RPMI7951 (cell line): ENCODE data around the gene BPNT1. TPM values are rescaled to one million over a fixed set of nuclear protein-coding genes. Genes with fewer than 3 reads are reported as not detected.
"Not testable (repeated sequence)": the region's sequence is repeated elsewhere in the genome, so short reads cannot be mapped to it uniquely, and the experiment has no call there.

Experiments
- DNase-seq: peaks from one replicate; pipeline ENCODE4 v3.0.0-alpha.2; 2012; ENCODE audit warnings: low read depth
- total RNA-seq: library from RNA; depleted of rRNA; stranded (reverse); fragments of >200 nt; shearing (Covaris generic); gene quantifications from 2 replicates; pipeline ENCODE4 v1.2.3, GENCODE V29; 2014

Gene BPNT1
- total RNA-seq, 1 experiment from 2014 or later, result 19.3 TPM

DNA sequence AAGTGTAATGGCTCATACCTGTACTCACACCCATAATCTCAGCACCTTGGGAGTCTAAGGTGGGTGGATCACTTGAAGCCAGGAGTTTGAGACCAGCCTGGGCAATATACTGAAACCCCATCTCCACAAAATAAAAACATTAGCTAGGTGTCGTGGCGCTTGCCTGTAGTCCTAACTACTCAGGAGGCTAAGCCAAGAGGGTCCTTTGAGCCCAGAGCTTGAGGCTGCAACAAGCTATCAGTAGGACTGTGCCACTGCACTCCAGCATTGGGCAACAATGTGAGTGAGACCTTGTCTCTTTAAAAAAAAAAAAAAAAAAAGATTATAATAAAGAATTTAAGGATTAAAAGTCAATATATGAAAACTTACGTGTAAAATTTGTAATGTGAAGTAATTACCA lies 11.7 kb downstream of the BPNT1 start:
- DNase-seq, result no peak

DNA sequence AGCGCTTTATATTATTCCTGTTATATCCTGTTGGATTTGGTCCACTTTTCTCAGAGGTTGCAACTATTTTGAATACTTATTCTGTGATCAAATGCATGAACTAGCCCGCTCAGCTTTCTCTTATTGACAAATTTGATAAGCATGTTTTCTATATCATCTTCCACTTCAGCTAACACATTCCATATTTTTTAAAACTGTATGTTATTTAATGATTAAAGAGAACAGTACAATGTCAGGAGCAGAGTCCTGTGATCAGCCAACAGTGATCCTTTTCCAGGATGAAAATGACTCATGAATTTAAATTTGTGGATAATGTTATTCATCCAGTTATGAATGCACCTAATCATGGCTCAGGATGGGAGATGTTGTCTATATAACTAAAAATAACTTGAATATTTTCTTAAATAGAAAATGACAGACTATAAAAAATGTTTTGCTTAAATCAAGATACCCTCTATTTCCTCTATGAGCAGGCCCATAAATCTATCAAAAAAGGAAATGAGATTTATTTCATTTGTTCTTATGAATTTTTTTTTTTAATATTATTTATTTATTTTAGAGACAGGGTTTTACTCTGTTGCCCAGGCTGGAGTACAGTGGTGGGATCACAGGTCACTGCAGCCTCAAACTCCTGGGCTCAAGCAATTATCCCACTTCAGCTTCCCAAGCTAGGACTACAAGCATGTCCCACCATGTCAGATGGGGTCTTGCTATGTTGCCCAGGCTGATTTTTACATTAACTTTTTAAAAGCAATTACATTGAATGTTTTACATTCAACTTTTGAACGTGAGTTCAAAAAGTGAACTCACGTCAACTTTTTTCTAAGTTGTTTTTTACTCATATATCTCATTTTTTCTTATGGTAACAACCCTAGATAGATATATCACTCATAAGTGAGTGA lies 12.5 kb downstream of the BPNT1 start:
- no peak for DNase-seq

DNA sequence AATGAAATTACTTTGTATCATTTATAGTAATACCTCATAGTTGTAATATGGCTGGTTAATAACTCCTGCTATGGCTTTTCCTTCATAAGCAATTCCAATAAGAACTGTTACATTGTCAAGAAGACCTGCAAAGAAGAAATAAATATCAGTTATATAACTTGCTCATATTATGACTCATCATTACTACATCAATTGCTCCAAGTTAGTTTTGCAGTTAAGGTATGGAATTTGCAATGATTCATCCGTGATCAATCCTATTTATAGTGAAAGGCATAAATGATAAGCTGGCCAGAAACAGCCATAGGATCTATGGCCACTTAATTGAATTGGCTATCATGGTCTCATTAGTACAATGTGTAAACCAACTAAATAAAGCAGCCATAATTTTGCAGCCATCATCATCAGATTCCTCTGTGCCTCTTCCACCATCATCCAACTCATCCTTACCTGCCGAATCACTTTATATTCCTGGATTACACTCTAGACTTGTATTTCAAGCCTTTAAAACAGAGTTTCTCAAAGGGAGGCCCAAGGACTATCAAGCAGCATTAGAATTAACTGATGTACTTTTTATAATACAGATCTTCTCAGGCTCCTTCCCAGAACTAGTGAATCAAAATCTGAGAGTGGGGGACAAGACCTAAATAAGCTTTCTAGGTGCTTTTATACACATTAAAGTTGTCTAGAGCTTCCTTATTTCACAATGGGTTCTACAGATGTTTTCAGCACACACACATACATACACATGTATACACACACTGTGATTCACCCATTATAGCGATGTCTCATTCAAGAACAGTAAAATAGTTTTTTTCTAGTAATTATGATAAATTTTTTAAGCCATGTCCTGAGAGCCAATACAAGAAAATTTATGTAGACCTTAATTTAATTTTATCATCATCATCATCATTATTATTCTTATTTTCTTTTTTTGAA lies 22.1 kb downstream of the BPNT1 start:
- DNase-seq, result no peak

DNA sequence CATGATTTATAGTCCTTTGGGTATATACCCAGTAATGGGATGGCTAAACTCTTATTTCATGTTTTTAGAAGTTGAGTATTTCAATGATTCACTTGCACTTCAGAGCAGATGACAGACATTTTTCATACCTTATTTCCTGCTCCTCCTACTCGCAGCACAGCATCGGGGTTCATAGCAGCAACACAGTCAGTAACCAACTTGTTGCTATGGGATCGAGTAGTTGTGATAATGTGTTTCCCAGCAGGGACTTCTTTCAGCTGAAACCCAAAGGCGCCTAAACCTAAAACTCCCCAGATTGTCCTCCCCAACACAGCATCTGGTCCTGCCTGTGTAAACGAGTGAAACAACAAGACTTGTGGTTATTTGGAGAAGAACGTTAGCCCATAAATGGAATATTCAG lies 27.0 kb downstream of the BPNT1 start:
- no peak for DNase-seq

DNA sequence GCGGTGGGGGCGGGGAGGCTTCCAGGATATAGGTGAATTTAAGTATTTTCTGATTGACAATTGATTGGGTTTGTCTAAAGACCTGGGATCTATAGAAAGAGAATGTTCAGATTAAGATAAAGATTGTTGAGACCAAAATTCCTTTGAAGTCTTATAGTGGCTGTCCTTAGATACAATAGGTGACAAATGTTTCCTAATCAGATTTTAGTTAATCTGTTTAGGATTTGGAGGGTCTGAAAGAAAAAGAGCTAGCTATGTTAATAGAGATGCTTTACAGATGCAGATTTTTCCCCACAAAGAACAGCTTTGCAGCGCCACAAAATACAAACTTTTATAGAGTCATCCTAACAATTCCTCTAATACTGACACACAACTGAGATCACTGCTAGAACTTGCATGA lies 28.7 kb downstream of the BPNT1 start:
- DNase-seq, result no peak

DNA sequence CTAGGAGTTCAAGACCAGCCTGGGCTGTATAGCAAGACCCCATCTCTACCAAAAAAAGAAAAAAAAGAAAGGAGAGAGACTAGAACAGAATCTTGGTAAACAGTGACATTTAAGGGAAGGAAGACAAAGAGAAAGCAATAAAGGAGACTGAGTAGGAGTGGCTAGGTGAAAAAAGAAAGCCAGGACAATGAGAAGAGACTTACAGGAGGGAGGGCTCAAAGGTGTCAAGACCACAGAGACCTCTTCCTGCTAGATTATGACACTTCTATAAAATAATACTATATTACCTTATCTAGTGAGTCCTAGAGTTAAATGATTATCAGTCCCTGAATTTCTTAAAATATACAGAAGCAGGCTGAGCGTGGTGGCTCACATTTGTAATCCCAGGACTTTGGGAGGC lies 33.2 kb downstream of the BPNT1 start:
- DNase-seq, result no peak

DNA sequence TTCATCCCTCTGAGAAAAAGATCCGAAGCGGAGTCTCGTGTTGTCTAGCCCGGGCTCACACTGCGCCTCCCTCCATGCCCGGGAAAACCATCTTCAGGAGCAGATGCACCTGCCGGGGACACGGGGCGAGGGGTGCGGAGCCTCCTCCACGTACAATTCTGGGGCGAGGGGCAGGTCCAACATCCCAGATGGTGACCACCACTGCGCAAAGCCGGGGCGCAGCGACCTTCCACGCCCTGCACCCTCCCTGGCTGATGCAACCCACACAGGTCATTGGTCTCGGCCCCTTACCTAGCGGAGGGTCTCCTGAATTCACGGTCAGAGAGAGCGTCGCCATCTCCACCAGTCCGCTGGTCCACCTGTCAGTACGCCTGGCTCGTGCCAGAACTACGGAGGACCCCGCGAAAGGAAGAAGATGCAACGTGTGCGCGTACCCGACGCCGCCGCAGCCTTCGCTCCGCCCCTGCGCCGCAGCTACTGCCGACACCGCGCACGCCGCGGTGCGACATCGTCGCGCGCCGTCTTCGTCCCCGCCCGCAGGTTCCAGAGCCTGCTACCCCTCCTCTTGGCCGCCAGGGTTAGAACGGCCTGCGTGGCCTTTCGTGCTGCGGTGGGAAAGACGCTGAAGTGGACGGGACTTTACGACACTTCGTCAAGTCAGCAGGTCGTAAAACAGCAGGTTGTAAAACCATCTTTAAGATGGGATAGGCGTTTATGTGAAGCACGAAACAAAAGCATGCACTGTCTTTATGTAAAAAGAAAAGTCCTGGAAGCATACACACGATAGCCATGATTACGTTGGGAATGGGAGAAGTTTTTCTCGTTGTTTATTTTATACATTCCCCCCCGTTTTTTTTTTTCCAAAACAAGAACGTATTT lies 43.3 kb downstream of the BPNT1 start, which contains the start of gene EPRS1:
EPRS1 (minus strand) TSS at position 454 of the 879 bp plus-strand sequence; CDS start at position 337, 117 bp downstream.
- DNase-seq, result peak; percentile 98

DNA sequence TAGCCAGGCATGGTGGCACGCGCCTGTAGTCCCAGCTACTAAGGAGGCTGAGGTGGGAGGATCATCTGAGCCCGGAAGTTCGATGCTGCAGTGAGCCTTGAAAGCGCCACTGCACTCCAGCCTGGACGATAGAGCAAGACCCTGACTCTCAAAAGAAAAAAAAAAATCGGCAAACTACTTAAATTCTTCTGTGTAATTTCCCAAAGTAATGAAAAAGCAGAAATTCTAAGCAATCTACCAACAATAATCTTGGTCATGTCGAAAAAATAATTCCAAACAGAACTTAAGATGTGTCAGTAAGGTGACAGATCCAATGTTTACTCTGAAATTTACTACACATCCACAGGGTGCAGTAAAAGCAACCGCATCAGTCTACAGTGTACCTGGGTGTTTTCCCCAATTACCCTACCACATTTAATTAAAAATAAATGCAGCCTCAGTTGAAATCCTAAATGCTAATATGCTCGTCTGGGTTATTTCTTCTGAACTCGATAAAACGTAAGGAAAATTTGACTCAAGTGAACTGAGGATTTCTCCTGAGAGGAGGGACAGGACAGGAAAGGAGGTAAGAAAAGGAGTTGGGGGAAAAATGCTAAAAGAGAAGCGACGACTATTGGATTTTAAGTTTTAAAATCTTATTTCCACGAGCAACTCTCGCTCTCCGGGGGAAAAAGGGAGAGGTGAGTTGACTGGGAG lies 44.1 kb downstream of the BPNT1 start:
- peak; percentile 9 for DNase-seq

DNA sequence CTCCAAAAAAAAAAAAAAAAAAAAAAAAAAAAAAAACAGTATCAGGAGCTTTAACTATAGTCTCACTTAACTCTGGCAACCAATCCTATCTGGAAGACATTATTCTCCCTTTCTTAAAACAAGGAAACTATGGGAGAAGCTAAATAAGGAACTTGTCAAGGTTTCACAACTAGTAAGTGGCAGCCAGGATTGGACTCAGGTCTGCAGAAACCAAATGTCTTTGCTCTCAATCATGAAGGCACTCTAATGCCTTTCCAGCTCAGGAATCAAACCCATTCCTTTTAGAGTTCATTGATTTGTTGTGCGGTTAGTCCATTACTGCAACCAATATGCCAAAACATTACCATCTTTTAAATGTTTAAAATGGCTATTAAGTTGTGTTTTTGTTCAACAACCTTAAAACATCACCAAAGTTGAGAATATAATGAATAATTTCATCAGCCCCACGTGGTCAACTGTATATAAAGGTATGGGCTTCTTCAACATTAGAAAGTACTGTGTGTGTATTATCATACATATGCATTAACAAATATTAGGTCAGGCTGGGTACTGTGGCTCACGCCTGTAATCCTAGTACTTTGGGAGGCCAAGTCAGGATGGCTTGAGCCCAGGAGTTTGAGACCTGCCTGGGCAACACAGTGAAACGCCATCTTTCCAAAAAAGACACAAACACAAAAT lies 44.8 kb downstream of the BPNT1 start:
- no peak for DNase-seq

DNA sequence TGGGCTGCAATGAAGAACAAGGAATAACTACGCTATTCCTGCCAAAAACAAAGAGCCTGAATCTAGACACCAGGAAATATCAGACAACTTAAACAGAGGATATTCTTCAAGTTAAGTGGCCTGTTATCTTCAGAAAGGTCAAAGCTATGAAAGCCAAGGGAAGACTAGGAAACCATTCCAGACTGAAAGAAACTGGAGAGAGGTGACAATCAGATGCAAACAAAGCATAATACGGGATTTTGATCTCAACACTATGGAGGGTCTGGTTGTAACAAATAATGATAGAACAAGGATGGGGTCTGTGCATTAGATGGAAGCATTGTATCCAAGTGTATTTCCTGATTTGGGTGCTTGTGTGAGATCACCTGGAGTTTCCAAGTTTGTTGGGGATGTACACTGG lies 45.9 kb downstream of the BPNT1 start:
- no peak for DNase-seq

DNA sequence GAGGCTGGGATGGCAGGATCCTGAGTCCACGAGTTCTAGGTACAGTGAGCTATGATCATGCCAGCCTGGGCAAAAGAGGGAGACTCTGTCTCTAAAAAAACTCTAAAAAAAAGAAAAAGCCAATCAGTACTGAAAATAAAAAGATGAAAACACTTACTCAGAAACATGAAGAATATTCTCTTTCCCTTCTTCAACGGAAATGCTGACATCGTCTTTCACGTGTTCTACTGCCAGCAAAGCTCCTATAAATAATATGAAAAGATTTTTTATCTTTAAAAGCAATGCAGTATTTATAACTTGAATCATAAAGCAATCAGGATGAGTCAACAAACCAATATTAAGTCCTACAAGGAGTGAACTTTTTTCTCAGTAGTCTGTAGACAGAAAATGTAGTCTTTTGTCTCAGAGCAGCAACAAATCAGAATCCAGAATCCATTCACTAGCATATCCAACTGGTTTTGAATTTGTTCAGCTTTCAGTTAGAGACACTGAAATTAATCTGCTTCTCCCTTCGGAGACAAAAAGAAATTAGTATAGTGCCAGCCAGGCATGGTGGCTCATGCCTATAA lies 49.5 kb downstream of the BPNT1 start:
- DNase-seq, result no peak

DNA sequence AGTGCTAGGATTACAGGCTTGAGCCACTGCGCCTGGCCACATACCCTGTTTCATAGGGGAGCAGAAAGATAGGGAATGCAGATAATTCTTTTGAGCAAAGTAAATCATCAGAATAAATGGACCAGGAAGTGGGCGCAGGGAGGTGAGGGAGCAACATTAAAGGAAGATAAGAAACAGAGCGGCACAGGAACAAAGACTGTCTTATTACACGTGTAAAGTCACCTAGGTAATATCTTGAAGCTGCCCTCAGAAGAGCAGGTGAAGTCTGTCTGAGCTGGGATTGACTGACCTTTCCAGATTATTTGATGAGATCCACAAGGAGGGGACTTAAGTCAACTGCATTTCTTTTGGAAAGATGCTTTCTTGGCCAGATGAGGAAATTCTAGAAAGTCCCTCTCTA lies 50.9 kb downstream of the BPNT1 start:
- no peak for DNase-seq

DNA sequence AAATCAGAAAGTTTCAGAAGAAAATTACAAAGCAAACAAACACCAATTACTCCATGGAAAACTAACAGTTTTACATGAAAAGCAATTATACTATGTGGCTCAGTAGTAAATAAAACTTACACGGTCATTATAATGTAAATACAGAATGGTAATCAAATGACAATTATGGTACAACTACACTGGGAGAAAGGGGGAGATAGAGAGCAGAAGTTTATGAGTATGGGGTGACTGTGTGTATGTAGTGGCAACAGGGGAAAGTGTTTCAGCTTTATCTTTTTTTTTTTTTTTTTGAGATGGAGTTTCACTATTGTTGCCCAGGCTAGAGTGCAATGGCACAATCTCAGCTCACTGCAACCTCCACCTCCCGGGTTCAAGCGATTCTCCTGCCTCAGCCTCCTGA lies 51.8 kb downstream of the BPNT1 start:
- not testable (repeated sequence) for DNase-seq

DNA sequence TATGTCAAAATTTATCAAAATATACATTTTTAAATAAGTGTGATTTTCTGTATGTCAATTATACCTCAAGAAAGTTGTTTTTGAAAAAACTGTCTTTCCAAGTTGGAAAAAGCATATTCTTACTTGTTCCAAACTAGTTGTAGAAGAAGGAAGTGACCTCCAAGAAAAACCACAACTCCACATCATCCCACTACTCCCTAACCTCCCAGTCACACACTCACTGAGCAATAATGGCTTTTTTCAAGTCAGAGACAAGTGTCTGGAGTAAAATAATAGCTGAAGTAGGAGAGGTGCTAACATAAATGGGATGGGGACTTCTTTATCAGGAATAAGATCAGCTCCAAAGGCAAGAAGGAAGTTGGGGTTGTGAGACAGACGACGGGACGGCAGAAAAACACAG lies 56.7 kb downstream of the BPNT1 start:
- DNase-seq, result no peak

DNA sequence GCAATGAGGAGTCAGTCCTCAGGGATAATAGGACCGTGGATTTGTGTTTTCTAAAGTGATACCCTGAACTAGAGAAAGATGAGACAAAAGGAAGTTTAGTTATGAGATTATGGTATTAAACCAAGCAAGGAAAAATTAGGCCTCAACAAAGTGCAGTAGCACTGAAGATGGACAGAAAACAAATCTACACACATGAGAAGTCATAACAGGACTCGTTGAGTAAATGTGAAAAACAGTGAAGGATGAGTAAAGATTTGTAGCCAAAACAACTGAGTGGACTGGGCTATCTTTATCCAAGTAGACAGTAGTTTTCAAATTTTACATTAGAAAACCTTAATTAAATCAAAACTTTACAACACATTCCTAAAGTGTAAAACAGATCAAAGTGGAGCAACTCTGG lies 58.3 kb downstream of the BPNT1 start:
- DNase-seq, result no peak

DNA sequence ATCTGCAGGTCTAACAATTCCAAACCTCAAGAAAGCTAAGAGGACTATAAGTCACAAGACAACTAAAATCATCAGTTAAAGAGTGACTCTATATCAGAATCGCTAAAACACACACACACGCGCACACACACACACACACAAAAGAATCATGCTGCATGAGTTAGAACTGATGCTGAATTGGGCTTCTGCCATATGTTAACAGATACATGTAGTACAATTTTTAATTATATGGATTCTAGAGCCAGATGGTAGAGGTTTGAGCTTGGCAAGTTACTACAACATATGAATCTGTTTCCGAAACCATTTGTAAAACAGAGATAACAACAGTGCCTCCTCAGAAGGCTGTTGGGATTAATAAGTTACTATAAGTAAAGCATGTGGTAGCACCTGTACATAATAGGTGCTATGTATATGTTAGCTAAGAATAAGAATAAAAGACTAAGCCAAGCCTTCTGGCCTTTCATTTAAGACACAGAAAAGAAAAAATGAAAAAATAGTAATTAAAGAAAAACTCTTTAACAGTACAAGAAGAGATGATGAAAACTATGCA lies 61.2 kb downstream of the BPNT1 start:
- DNase-seq, result no peak

DNA sequence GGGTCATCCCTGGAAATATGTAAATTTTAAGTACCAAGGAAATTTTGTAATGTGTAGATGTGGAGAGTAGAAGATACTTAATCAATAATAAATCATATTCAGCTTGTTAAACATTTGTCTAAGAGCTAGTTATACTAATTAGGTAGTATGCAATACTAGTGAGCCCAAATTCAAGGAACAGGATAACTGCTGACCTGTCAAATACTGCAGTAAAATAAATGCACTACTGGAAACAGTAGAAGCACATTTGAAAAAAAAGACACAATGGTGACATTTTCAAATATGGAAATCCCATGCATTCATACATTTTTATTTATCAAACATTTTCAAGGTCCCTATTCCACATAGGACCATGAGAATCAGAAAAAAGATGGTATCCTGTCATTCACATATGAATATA lies 70.5 kb downstream of the BPNT1 start:
- DNase-seq, result no peak

DNA sequence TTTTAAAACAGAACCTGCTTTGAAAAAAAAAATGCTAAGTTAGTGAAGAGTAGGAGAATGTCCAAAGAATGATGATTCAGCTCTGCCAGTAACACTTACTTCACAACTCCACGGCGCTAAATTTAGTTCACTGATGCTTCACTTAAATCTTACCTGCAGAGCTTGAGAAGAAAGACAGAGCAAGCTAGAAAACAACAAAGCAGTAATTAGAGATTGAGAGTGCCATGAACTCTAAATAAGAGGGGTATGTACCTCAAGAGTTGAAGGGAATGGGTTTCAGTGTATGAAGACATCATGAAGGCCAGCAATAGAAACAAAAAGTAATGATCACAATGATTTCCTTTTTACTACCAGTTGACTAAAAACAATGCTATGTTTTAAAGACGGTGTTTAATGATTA lies 76.1 kb downstream of the BPNT1 start:
- DNase-seq, result no peak

DNA sequence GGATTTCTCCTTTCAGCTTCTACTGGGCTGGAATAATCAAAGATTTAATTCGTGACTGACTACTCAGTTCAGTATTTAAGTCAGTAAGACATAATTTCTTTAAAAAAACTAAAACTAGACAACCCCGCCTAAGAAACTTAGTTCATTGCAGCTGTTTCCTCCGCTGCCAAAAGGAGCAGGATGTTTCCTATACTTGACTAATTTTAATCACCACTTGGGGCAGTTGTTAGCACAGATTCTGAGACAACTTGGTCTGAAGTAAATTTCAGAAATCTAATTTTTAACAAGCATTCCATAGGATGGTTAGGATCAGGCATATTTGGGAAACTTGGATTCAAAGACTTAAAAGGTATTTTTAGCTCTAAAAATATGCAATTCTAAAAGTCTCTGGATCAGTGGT lies 77.3 kb downstream of the BPNT1 start:
- DNase-seq, result no peak

DNA sequence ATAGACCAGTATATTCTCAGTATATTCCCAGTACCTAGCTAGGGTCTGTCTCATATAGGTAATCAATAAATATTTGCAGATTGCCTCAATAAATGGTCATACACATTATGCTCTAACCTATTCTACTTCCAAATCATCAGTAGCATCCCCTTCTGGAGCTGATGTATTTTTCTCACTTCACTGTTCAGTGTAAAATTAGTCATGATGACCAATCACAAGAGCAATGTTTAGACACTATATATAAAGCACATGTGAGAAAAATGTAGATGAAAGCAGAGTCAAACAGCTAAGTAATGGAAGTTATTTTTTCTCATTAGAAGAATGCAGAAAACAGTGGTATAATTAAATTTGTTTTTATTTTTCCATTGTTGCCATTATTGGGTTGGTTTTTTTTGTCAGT lies 78.0 kb downstream of the BPNT1 start:
- DNase-seq, result no peak
